Heart left ventricle (tissue), 16 donors: ENCODE results near the gene RSRC2. TPM values are rescaled to one million over a fixed set of nuclear protein-coding genes. Genes with fewer than 3 reads are reported as not detected.
A peak's percentile ranks its signal among the peaks of the same experiment; 100 is the strongest.

Experiments
- ATAC-seq, 4 donors: fragments of 200-7000 bp; cut with Tn5 transposase; one replicate each; pipeline ENCODE4 v1.9.1; 2020 to 2022; ENCODE audit warnings: moderate library complexity in 4 of 4, mild to moderate bottlenecking in 3 of 4, moderate number of reproducible peaks in 1 of 4
- DNase-seq, 5 donors: peaks; one replicate each; pipeline ENCODE4 v3.0.0-alpha.2; 2020
- H3K27ac ChIP-seq, 12 donors: fragments of 200-600 bp; sonication (generic) in 4 of 12; one replicate each; pipeline versions ENCODE4 v1.5.0 to v1.8.0; 2016 to 2022; ENCODE audit warnings: mild to moderate bottlenecking in 2 of 12
- H3K27me3 ChIP-seq, 9 donors: fragments of 200-600 bp; sonication (generic) in 2 of 9; one replicate each; pipeline versions ENCODE4 v1.5.1 to v1.8.0; 2016 to 2022; ENCODE audit warnings: mild to moderate bottlenecking in 3 of 9
- H3K36me3 ChIP-seq, 9 donors: fragments of 200-600 bp; sonication (generic) in 2 of 9; one replicate each; pipeline versions ENCODE4 v1.5.0 to v1.8.0; 2018 to 2022; ENCODE audit warnings: mild to moderate bottlenecking in 2 of 9
- H3K4me1 ChIP-seq, 12 donors: fragments of 200-600 bp; sonication (generic) in 4 of 12; one replicate each; pipeline versions ENCODE4 v1.5.0 to v1.8.0; 2016 to 2022; ENCODE audit warnings: mild to moderate bottlenecking in 3 of 12
- H3K4me3 ChIP-seq, 12 donors: fragments of 200-600 bp; sonication (generic) in 4 of 12; one replicate each; pipeline versions ENCODE4 v1.5.0 to v1.8.0; 2017 to 2022; ENCODE audit warnings: mild to moderate bottlenecking in 9 of 12, moderate library complexity in 4 of 12
- H3K9me3 ChIP-seq, 12 donors: fragments of 200-600 bp; sonication (generic) in 4 of 12; one replicate each; pipeline versions ENCODE4 v1.5.0 to v1.8.0; 2016 to 2022; ENCODE audit warnings: mild to moderate bottlenecking in 1 of 12
- POLR2A ChIP-seq, 2 donors: fragments of 450-650 bp; IDR thresholded peaks; one replicate each; pipeline ENCODE4 v1.6.1; 2017; ENCODE audit warnings: antibody characterized with exemption in 2 of 2, mild to moderate bottlenecking in 2 of 2, moderate library complexity in 2 of 2
- WGBS, 4 donors: extraction: QIAGEN DNeasy Blood & Tissue Kit in 2 of 4; methylation state at CpG; one replicate each; pipeline versions ENCODE4 v1.1.5 to v1.1.7; 2013 to 2018; 5-methylcytosine and 5-hydroxymethylcytosine counted together
- intact Hi-C, 10 donors: fragments of 100-400 bp; cut with DNase I; formaldehyde crosslinking; loops; one replicate each; pipeline versions ENCODE4 v1.11.1 to v1.14.2; 2022
- polyA plus RNA-seq, 2 donors: library from polyadenylated mRNA; stranded (reverse); fragments of 200-250 nt; gene quantifications; one replicate each; pipeline ENCODE4 v1.2.3, GENCODE V29; 2013
- total RNA-seq, 9 donors: library from RNA; depleted of rRNA in 2 of 9; stranded (reverse); fragments of >200 nt in 2 of 9; fragmentation: NEBNext Ultra II Directional in 3 of 9; extraction: Animal tissue kit (Norgen Biotek cat#: 25700) in 3 of 9; gene quantifications; one replicate each; pipeline versions ENCODE4 v1.1.0 to v1.2.4, GENCODE V29; 2016 to 2023
- TF ChIP-seq, protein P1 (sequence below), 12 donors: fragments of 200-600 bp; sonication (generic) in 4 of 12; IDR thresholded peaks; one replicate each; pipeline versions ENCODE4 v1.5.0 to v1.8.0; 2018 to 2022; ENCODE audit warnings: antibody characterized with exemption in 12 of 12, mild to moderate bottlenecking in 5 of 12
- donor health status: ischemic (EF 13 %, LVEDD 7.1; RV severe dilation, severe dysfunction).
- donor health status: healthy with polysubstance abuse.
- donor health status: DM: no; HTN: yes; CAD: no.
- donor health status: DM: no; HTN: no; CAD: no.
- donor health status: ischemic (EF 25% LVEDD 6.9; RV normal size, moderate dysfunction).
- donor health status: ischemic (EF 25% LVEDD 5.7; RV mildly dilated, moderate dysfunction).
- donor health status: healthy.
- donor health status: DM: yes; HTN: yes; CAD: no.
- donor health status: ischemic (EF 35%, LVEDD 5.7; RV mildly dilated, moderate dysfunction).
- donor health status: nonischemic (EF 11% LVEDD 7.7; RV severe dilation, severe dysfunction).
- donor health status: DM: yes; HTN: yes; CAD: no.
- donor health status: PGD.
- donor health status: ischemic (EF 29% LVEDD 5.4; RV normal size, mild dysfunction).
- donor health status: nonischemic (EF 23%, LVEDD 6.1; RV moderate dilation, normal function).

RSRC2 gene
- total and polyA plus RNA-seq, 11 donors = 31.1 to 46.5 (median 35.3) TPM

DNA sequence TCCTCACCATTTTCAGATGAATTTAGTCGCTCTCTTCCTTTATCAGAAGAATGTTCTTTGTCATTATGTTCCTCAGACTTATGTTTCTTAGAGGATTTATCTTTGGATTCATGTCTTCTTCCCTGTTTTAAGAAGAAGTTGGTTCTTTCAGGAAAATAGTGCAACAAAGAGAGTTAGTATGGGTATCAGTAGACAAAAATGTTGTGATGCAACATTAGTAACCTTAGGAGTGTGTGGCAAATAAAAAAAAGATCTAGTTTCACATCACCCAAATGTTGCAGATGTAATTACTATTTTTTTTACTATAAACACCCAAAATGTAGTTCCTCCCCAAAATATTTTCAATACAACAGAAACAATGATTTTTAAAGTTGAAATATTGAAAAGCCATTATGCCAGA is 7.8 kb downstream of the RSRC2 start:
- no peak for DNase-seq
- H3K27me3 ChIP-seq = no peaks in the 10 kb centered on the region
- ATAC-seq = no peak
- H3K4me3 ChIP-seq = no peak overlapping the region
- H3K4me1 ChIP-seq = peaks cover 6 to 29% (median 23%) of the 10 kb centered on the region in 12 donors
- intact Hi-C loops = no loop called here
- H3K36me3 ChIP-seq = peaks cover 8 to 100% (median 86%) of the 10 kb centered on the region in 9 donors
- WGBS, 4 donors = 95 to 100% (median 99%) methylated on average over 1 of the region's 1 CpG
- no peak overlapping the region for H3K27ac ChIP-seq
- no peak for TF ChIP-seq POLR2A (IDR thresholded peaks at IDR 0.05)
- TF ChIP-seq, protein P1, sequence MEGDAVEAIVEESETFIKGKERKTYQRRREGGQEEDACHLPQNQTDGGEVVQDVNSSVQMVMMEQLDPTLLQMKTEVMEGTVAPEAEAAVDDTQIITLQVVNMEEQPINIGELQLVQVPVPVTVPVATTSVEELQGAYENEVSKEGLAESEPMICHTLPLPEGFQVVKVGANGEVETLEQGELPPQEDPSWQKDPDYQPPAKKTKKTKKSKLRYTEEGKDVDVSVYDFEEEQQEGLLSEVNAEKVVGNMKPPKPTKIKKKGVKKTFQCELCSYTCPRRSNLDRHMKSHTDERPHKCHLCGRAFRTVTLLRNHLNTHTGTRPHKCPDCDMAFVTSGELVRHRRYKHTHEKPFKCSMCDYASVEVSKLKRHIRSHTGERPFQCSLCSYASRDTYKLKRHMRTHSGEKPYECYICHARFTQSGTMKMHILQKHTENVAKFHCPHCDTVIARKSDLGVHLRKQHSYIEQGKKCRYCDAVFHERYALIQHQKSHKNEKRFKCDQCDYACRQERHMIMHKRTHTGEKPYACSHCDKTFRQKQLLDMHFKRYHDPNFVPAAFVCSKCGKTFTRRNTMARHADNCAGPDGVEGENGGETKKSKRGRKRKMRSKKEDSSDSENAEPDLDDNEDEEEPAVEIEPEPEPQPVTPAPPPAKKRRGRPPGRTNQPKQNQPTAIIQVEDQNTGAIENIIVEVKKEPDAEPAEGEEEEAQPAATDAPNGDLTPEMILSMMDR (IDR thresholded peaks at IDR 0.05) = no peak
- no peaks in the 10 kb centered on the region for H3K9me3 ChIP-seq

DNA sequence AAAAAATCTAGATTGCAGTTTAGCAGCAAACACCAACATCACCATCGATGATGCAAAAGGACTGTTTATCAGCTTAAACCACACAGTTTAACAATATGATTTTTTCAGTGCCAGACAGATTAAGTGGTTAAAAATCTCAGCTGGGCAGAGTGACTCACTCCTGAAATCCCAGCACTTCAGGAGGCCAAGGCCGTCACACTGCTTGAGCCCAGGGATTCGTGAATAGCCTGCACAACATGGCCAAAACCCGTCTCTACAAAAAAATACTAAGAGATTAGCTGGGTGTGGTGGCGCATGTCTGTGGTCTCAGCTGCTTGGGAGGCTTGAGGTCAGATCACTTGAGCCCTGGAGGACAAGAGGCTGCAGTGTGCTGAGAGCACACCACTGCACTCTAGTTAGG is 8.9 kb downstream of the RSRC2 start:
- TF ChIP-seq POLR2A (IDR thresholded peaks at IDR 0.05) = no peak
- TF ChIP-seq, protein P1 (IDR thresholded peaks at IDR 0.05) = no peak
- peak in 3 of 4 donors; percentile 24 to 61 (median 48) for ATAC-seq
- no peaks in the 10 kb centered on the region for H3K27me3 ChIP-seq
- WGBS, 4 donors = 68 to 77% (median 75%) methylated on average over 5 of the region's 5 CpGs
- H3K4me1 ChIP-seq = peaks cover 3 to 18% (median 13%) of the 10 kb centered on the region in 12 donors
- intact Hi-C loops = no loop called here
- peaks cover 8 to 100% (median 94%) of the 10 kb centered on the region in 9 donors for H3K36me3 ChIP-seq
- no peak for DNase-seq
- no peak overlapping the region for H3K27ac ChIP-seq
- no peaks in the 10 kb centered on the region for H3K9me3 ChIP-seq
- H3K4me3 ChIP-seq = no peak overlapping the region

DNA sequence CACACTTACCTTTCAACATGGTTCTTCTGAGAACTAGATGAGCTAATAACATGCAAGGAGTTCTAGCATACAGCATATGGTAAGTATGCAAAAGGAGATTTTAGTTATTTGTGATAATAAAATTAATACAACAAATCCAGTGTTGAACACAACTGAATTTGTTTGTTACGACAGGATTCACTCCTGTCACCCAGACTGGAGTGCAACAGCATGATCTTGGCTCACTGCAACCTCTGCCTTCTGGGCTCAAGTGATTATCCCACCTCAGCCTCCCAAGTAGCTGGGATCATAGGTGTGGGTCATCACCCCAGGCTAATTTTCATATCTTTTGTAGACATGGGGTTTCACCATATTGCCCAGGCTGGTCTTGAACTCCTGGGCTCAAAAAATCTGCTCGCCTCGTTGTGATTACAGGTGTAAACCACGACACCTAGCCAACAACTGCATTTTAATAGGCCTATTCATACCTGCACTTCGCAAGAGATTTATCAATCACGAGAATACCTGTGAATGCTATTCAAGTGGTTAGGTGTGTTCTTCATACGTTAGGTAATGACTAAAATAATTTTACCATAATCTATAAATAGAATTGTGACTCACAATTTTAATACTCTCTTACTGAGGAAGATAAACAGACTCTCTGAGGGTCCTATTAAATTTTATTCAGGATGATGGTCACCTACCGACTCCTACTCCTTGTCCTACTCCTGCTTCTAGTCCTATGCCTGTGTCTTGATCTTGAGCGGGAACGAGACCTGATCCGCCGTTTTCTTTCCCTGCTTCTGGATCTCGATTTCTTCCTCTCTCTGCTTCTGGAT is 10.0 kb downstream of the RSRC2 start:
- intact Hi-C loops = no loop called here
- WGBS, 4 donors = 80 to 84% (median 84%) methylated on average over 13 of the region's 13 CpGs

DNA sequence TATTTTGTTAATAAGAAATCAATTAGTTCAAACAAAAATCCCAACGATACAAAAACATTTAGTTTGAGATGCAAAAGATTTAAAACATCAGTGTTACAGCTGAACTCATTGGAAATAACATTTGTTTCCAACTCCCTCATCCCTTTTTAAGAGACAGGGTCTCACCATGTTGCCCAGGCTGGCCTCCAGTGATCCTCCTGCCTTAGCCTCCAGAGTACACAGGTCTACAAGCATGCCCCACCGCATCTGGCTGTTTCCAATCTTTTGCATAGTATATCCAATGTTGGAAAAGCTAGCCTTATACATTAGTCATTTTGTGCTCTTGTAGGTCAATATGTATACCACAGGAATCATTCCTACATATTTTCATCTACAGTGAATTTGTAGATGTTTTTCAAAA is 11.5 kb downstream of the RSRC2 start:
- Histone ChIP-seq H3K36me3 (peaks cover 8 to 100% (median 100%) of the 10 kb centered on the region in 9 donors), H3K4me3 (no peak overlapping the region), H3K9me3 (no peaks in the 10 kb centered on the region), H3K27ac (no peak overlapping the region), H3K27me3 (no peaks in the 10 kb centered on the region), H3K4me1 (peaks cover 0 to 4% (median 0%) of the 10 kb centered on the region in 12 donors)
- 94 to 98% (median 95%) methylated on average over 2 of the region's 2 CpGs for WGBS, 4 donors
- intact Hi-C loops = no loop called here
- ATAC-seq (no peak), DNase-seq (no peak)
- TF ChIP-seq, protein P1 (IDR thresholded peaks at IDR 0.05) = no peak
- TF ChIP-seq POLR2A (IDR thresholded peaks at IDR 0.05) = no peak

More for the DNA sequence above, 10.0 kb downstream of the RSRC2 start:
- Histone ChIP-seq H3K27ac (no peak overlapping the region), H3K4me1 (peaks cover 0 to 7% (median 4%) of the 10 kb centered on the region in 12 donors), H3K4me3 (no peak overlapping the region), H3K27me3 (no peaks in the 10 kb centered on the region), H3K36me3 (peaks cover 8 to 100% (median 100%) of the 10 kb centered on the region in 9 donors), H3K9me3 (no peaks in the 10 kb centered on the region)
- no peak for ATAC-seq
- TF ChIP-seq, protein P1 (IDR thresholded peaks at IDR 0.05) = no peak
- TF ChIP-seq POLR2A (IDR thresholded peaks at IDR 0.05) = no peak
- no peak for DNase-seq
